Measurements from ENCODE around the gene LRGUK.

LRGUK gene

DNA sequence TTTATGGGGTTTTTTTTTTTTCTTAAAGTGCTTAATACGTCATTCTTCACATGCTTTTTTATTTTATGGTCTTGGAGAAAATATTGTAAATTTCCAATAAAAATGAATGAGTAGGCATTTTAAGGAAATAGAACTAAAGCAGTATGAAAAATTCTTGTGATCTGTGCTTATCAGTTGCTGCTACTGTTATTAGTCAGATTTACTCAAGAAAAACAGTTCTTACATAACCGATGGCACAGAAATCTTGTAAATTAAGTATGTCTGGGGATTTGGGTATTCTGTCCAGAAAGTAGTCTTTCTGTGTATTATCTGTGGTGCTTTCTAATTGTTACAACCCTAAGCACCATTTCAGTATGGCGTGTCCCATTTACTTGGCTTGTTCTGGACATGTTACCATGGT lies 64.7 kb downstream of the LRGUK start:
- H3K27ac ChIP-seq = no peak overlapping the region
- H3K4me3 ChIP-seq (ENCODE audit: low read depth, low read length) = no peak overlapping the region
- DNase-seq = no peak
- H3K27me3 ChIP-seq (replicated peaks) = no peaks in the 10 kb centered on the region
- in situ Hi-C loops (cut with HindIII; ENCODE audit: low pct_ligation_motif_present, low sequenced_read_pairs) = no loop called here
- TF ChIP-seq, protein P1, sequence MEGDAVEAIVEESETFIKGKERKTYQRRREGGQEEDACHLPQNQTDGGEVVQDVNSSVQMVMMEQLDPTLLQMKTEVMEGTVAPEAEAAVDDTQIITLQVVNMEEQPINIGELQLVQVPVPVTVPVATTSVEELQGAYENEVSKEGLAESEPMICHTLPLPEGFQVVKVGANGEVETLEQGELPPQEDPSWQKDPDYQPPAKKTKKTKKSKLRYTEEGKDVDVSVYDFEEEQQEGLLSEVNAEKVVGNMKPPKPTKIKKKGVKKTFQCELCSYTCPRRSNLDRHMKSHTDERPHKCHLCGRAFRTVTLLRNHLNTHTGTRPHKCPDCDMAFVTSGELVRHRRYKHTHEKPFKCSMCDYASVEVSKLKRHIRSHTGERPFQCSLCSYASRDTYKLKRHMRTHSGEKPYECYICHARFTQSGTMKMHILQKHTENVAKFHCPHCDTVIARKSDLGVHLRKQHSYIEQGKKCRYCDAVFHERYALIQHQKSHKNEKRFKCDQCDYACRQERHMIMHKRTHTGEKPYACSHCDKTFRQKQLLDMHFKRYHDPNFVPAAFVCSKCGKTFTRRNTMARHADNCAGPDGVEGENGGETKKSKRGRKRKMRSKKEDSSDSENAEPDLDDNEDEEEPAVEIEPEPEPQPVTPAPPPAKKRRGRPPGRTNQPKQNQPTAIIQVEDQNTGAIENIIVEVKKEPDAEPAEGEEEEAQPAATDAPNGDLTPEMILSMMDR (IDR thresholded peaks at IDR 0.05; ENCODE audit: low read depth, low read length, missing control alignments) = no peak
- H3K36me3 ChIP-seq (replicated peaks) = no peaks in the 10 kb centered on the region

DNA sequence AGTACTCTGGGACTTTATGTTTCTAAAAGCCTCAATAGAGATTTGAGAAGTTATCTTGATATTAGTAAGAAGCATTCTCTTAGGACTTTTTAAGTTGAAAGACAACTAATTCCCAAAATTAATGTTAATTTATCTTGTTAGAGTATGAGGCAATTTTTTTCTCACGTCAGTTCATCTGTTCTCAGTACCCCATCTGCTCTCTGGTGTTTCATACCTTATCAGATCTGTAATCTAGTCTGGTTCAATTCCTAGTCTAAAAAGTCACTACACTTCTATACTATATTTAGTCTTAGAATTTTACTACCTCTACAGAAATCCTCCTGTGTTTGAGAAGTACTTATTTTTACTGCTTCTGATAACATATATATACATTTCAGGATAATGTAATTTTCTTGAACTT lies 66.1 kb downstream of the LRGUK start:
- in situ Hi-C loops (cut with HindIII; ENCODE audit: low pct_ligation_motif_present, low sequenced_read_pairs) = no loop called here
- no peaks in the 10 kb centered on the region for H3K27me3 ChIP-seq (replicated peaks)
- H3K36me3 ChIP-seq (replicated peaks) = no peaks in the 10 kb centered on the region
- DNase-seq = no peak
- TF ChIP-seq, protein P1 (IDR thresholded peaks at IDR 0.05; ENCODE audit: low read depth, low read length, missing control alignments) = no peak
- no peak overlapping the region for H3K27ac ChIP-seq
- H3K4me3 ChIP-seq (ENCODE audit: low read depth, low read length) = no peak overlapping the region

- Histone ChIP-seq H3K27ac (no peak overlapping the region), H3K4me3 (ENCODE audit: low read depth, low read length) (no peak overlapping the region), H3K36me3 (replicated peaks) (no peaks in the 10 kb centered on the region), H3K27me3 (replicated peaks) (no peaks in the 10 kb centered on the region)
- in situ Hi-C loops (cut with HindIII; ENCODE audit: low pct_ligation_motif_present, low sequenced_read_pairs) = no loop called here
- TF ChIP-seq, protein P1 (IDR thresholded peaks at IDR 0.05; ENCODE audit: low read depth, low read length, missing control alignments) = no peak
- no peak for DNase-seq
Measured at GRCh38 chr7:134195252-134195651, 68.1 kb downstream of the LRGUK start.

DNA sequence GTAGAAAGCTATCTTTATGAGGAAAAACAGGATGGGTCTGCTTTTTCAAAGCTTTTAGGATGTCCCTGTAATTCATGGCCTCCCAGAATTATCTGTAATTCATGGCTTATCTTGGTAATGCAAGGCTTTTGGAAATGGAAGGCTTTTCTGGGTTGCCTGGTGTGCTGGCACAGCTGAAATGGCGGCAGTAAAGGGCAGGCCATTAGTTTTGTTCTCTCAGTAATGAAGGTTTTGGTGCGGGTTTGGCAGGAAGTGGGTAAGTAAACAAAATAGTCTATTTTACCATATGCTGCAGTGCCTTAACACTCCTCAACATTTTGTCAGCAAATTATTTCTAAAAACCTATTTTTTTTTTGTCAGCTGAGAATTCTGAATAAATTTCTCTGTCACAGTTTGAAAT lies 69.3 kb downstream of the LRGUK start:
- in situ Hi-C loops (cut with HindIII; ENCODE audit: low pct_ligation_motif_present, low sequenced_read_pairs) = no loop called here
- no peak for DNase-seq
- no peaks in the 10 kb centered on the region for H3K27me3 ChIP-seq (replicated peaks)
- H3K36me3 ChIP-seq (replicated peaks) = no peaks in the 10 kb centered on the region
- TF ChIP-seq, protein P1 (IDR thresholded peaks at IDR 0.05; ENCODE audit: low read depth, low read length, missing control alignments) = no peak
- H3K4me3 ChIP-seq (ENCODE audit: low read depth, low read length) = no peak overlapping the region
- H3K27ac ChIP-seq = no peak overlapping the region

DNA sequence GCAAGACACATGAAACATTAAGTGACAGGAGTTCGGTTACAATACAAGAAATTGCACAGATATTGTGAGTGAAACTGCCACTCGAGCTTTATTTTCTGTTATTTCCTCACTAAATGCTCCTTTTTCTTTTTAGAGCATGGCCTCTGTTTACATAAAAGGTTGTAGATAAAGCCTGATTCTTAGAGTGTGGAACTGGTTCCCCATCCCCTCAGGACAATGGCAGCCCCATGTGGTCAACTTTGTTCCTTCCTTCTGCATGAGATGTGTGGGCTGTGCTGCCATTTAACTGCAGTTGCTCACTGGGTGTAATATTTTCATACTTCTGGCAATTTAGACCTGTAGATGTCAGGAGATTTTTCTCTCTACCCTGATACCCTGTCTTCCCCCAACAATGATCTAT lies 70.2 kb downstream of the LRGUK start:
- in situ Hi-C loops (cut with HindIII; ENCODE audit: low pct_ligation_motif_present, low sequenced_read_pairs) = no loop called here
- no peaks in the 10 kb centered on the region for H3K27me3 ChIP-seq (replicated peaks)
- TF ChIP-seq, protein P1 (IDR thresholded peaks at IDR 0.05; ENCODE audit: low read depth, low read length, missing control alignments) = no peak
- no peak overlapping the region for H3K27ac ChIP-seq
- no peak for DNase-seq
- H3K4me3 ChIP-seq (ENCODE audit: low read depth, low read length) = no peak overlapping the region
- no peaks in the 10 kb centered on the region for H3K36me3 ChIP-seq (replicated peaks)

- no peak overlapping the region for H3K4me3 ChIP-seq (ENCODE audit: low read depth, low read length)
- in situ Hi-C loops (cut with HindIII; ENCODE audit: low pct_ligation_motif_present, low sequenced_read_pairs) = no loop called here
- no peak overlapping the region for H3K27ac ChIP-seq
- TF ChIP-seq, protein P1 (IDR thresholded peaks at IDR 0.05; ENCODE audit: low read depth, low read length, missing control alignments) = no peak
- H3K36me3 ChIP-seq (replicated peaks) = no peaks in the 10 kb centered on the region
- DNase-seq = no peak
- no peaks in the 10 kb centered on the region for H3K27me3 ChIP-seq (replicated peaks)
Measured at GRCh38 chr7:134200970-134201369, 73.8 kb downstream of the LRGUK start.
